HCT116 (cell line): Measurements from ENCODE around the gene TCF19. TPM values are rescaled to one million over a fixed set of nuclear protein-coding genes. Genes with fewer than 3 reads are reported as not detected.

Experiments used
- ATAC-seq: fragments of 200-7000 bp; cut with Tn5 transposase; 2 replicates; pipeline ENCODE4 v1.9.1; 2020; ENCODE audit warnings: mild to moderate bottlenecking, moderate library complexity
- BruUV-seq: library from RNA; stranded (reverse); fragments of 400-500 nt; replicated peaks from 2 replicates; lab custom pipeline; 2021; lab: Mats Ljungman, UMichigan
- CTCF ChIA-PET: fragments of 300-600 bp; sonication (Branson Sonifier 250); formaldehyde crosslinking; loops from one replicate; lab custom pipeline; 2021; ENCODE audit warnings: antibody characterized with exemption; lab: Charles Lee
- POLR2A ChIA-PET: fragments of 300-600, 350-600 bp; sonication (Branson Sonifier 250); formaldehyde crosslinking; loops from one replicate; lab custom pipeline; 2021; ENCODE audit warnings: antibody characterized with exemption; lab: Charles Lee
- RAD21 ChIA-PET, 2 experiments: fragments of 300-600 bp; sonication (Branson Sonifier 250); formaldehyde crosslinking; loops; one replicate each; lab custom pipeline; 2023; ENCODE audit warnings: low total read pairs in 2 of 2; ENCODE audit not compliant: uncharacterized antibody in 2 of 2, unreplicated experiment in 2 of 2, low non-redundant PET in 1 of 2; lab: Charles Lee
- DNase-seq: peaks from one replicate; pipeline ENCODE4 v3.0.0-alpha.2; 2010; ENCODE audit warnings: low read depth, low spot score
- H2AFZ ChIP-seq: fragments of 200-600 bp; shearing (Covaris generic), sonication (generic); 2 replicates; pipeline ENCODE4 v1.6.1; 2017; ENCODE audit warnings: low read depth, mixed run types, mixed read lengths, antibody characterized with exemption, low read length; ENCODE audit not compliant: poor library complexity, severe bottlenecking
- H3K27ac ChIP-seq: 2 replicates; pipeline ENCODE4 v1.5.1; 2012; ENCODE audit warnings: low read depth, low read length
- H3K27me3 ChIP-seq: fragments of 200-600 bp; sonication (generic); 2 replicates; pipeline ENCODE4 v1.6.1; 2016; ENCODE audit warnings: mixed run types, low read length, mixed read lengths; ENCODE audit not compliant: insufficient read depth
- H3K36me3 ChIP-seq, 2 experiments: fragments of 200-500 bp in 1 of 2; fragments of 200-600 bp in 1 of 2; sonication (Bioruptor generic) in 1 of 2; sonication (generic) in 1 of 2; 2 replicates each; pipeline versions ENCODE4 v1.5.1 to v1.6.1; 2014 to 2016; ENCODE audit warnings: low read length in 2 of 2, inconsistent platforms in 1 of 2, mixed read lengths in 1 of 2, mixed run types in 1 of 2; ENCODE audit not compliant: insufficient read depth in 2 of 2, control insufficient read depth in 1 of 2
- H3K4me1 ChIP-seq, 2 experiments: fragments of 200-600 bp in 1 of 2; sonication (generic) in 1 of 2; 2 replicates each; pipeline versions ENCODE4 v1.5.1 to v1.6.1; 2012 to 2017; ENCODE audit warnings: low read length in 2 of 2, inconsistent platforms in 1 of 2, mild to moderate bottlenecking in 1 of 2, mixed read lengths in 1 of 2, mixed run types in 1 of 2, moderate library complexity in 1 of 2; ENCODE audit not compliant: insufficient read depth in 2 of 2, control insufficient read depth in 1 of 2
- H3K4me2 ChIP-seq: fragments of 200-600 bp; sonication (generic); 2 replicates; pipeline ENCODE4 v1.6.1; 2017; ENCODE audit warnings: mixed run types, low read length, mixed read lengths
- H3K4me3 ChIP-seq, 2 experiments: fragments of 200-600 bp in 1 of 2; sonication (generic) in 1 of 2; replicated peaks in 1 of 2; 2 replicates each; pipeline ENCODE4 v1.5.1; 2011 to 2016; ENCODE audit warnings: low read length in 2 of 2, control low read depth in 1 of 2, low read depth in 1 of 2, mild to moderate bottlenecking in 1 of 2, mixed read lengths in 1 of 2, mixed run types in 1 of 2
- H3K79me2 ChIP-seq: fragments of 200-600 bp; sonication (generic); 2 replicates; pipeline ENCODE4 v1.6.1; 2017; ENCODE audit warnings: mild to moderate bottlenecking, mixed run types, low read length, moderate library complexity, mixed read lengths; ENCODE audit not compliant: insufficient read depth
- H3K9ac ChIP-seq: fragments of 200-600 bp; sonication (generic); 2 replicates; pipeline ENCODE4 v1.6.1; 2016; ENCODE audit warnings: low read length, mixed read lengths
- H3K9me2 ChIP-seq: fragments of 200-600 bp; sonication (generic), shearing (Covaris generic); 2 replicates; pipeline ENCODE4 v1.6.1; 2017; ENCODE audit warnings: mixed run types, mild to moderate bottlenecking, moderate library complexity; ENCODE audit not compliant: insufficient read depth
- H3K9me3 ChIP-seq, 2 experiments: fragments of 200-500 bp in 1 of 2; fragments of 200-600 bp in 1 of 2; sonication (Bioruptor generic) in 1 of 2; sonication (generic) in 1 of 2; 2 replicates each; pipeline ENCODE4 v1.6.1; 2014 to 2017; ENCODE audit warnings: low read length in 2 of 2, mixed read lengths in 2 of 2, inconsistent platforms in 1 of 2, low read depth in 1 of 2, mild to moderate bottlenecking in 1 of 2, mixed run types in 1 of 2, moderate library complexity in 1 of 2; ENCODE audit not compliant: control insufficient read depth in 1 of 2, insufficient read depth in 1 of 2
- H4K20me1 ChIP-seq: fragments of 200-600 bp; sonication (generic), shearing (Covaris generic); 2 replicates; pipeline ENCODE4 v1.6.1; 2017; ENCODE audit warnings: mixed run types, mild to moderate bottlenecking, moderate library complexity; ENCODE audit not compliant: insufficient read depth
- ATF3 ChIP-seq: IDR thresholded peaks from 2 replicates; pipeline ENCODE4 v1.6.1; 2012
- CBX3 ChIP-seq: IDR thresholded peaks from 2 replicates; pipeline ENCODE4 v1.6.1; 2012; ENCODE audit warnings: low read depth
- CTCF ChIP-seq, 3 experiments: fragments of 200-600 bp in 1 of 3; sonication (generic) in 1 of 3; IDR thresholded peaks in 2 of 3; conservative IDR thresholded peaks in 1 of 3; 2 replicates each; pipeline ENCODE4 v1.5.1; 2012 to 2017; ENCODE audit warnings: low read depth in 2 of 3, low read length in 2 of 3, antibody characterized with exemption in 1 of 3, borderline replicate concordance in 1 of 3, control low read depth in 1 of 3, mild to moderate bottlenecking in 1 of 3, mixed read lengths in 1 of 3, mixed run types in 1 of 3, moderate library complexity in 1 of 3; ENCODE audit not compliant: insufficient read depth in 1 of 3
- EGR1 ChIP-seq: IDR thresholded peaks from 2 replicates; pipeline ENCODE4 v1.6.1; 2012; ENCODE audit warnings: low read depth
- ELF1 ChIP-seq: IDR thresholded peaks from 2 replicates; pipeline ENCODE4 v1.6.1; 2012; ENCODE audit warnings: low read depth, borderline replicate concordance
- EZH2 ChIP-seq: fragments of 200-600 bp; sonication (generic); IDR thresholded peaks from 2 replicates; pipeline ENCODE4 v1.6.1; 2017; ENCODE audit warnings: antibody characterized with exemption, mixed run types
- JUND ChIP-seq: IDR thresholded peaks from 2 replicates; pipeline ENCODE4 v1.6.1; 2012
- POLR2AphosphoS5 ChIP-seq: IDR thresholded peaks from 2 replicates; pipeline ENCODE4 v1.6.1; 2011; ENCODE audit warnings: mild to moderate bottlenecking, low read depth, low read length, moderate library complexity
- YY1 ChIP-seq: IDR thresholded peaks from 2 replicates; pipeline ENCODE4 v1.6.1; 2011; ENCODE audit warnings: low read length, low read depth, moderate library complexity, mild to moderate bottlenecking; ENCODE audit not compliant: insufficient replicate concordance; ENCODE audit errors: extremely low read depth
- intact Hi-C: fragments of 100-400 bp; cut with micrococcal nuclease; formaldehyde crosslinking; loops from 2 replicates; pipeline ENCODE4 v1.10.0; 2022
- total RNA-seq: library from RNA; stranded (reverse); gene quantifications from one replicate; pipeline ENCODE4 v1.2.1, GENCODE V29; 2021; ENCODE audit not compliant: unreplicated experiment

The TCF19 gene
- total RNA-seq, 1 experiment from 2014 or later, result 15.4 TPM

- RAD21 ChIA-PET, result no interaction called here
- no peaks in the 10 kb centered on the region for H4K20me1 ChIP-seq
- POLR2A ChIA-PET, result no interaction called here
- no peak overlapping the region for H3K27ac ChIP-seq
- H3K4me3 ChIP-seq, result no peak overlapping the region
- no peaks in the 10 kb centered on the region for H3K9me3 ChIP-seq
- BruUV-seq, result no TSS peak
- TF ChIP-seq POLR2AphosphoS5, result no peak
- no peak for TF ChIP-seq ELF1
- TF ChIP-seq CBX3, result no peak
- no peak for TF ChIP-seq YY1
- TF ChIP-seq ATF3, result no peak
- no peak for TF ChIP-seq EGR1
- no peak for TF ChIP-seq EZH2
- no peak for TF ChIP-seq CTCF (IDR thresholded peaks at IDR 0.05 in 2 of 3, conservative IDR thresholded peaks at IDR 0.05 in 1 of 3; ENCODE audit: borderline replicate concordance in 1 of 3, insufficient read depth in 1 of 3, low read depth in 2 of 3, low read length in 2 of 3)
- TF ChIP-seq, all 23 proteins: peak for 0
- H3K9ac ChIP-seq, result no peak overlapping the region
- H3K4me1 ChIP-seq, result peaks cover 3 to 18% of the 10 kb centered on the region in 2 experiments
- no peaks in the 10 kb centered on the region for H3K36me3 ChIP-seq
- H3K9me2 ChIP-seq, result no peaks in the 10 kb centered on the region
- intact Hi-C loops, result no loop called here
- no peak overlapping the region for H2AFZ ChIP-seq
- no peak for ATAC-seq
- no peak overlapping the region for H3K4me2 ChIP-seq
- no peaks in the 10 kb centered on the region for H3K27me3 ChIP-seq
- DNase-seq, result no peak
- CTCF ChIA-PET, result interaction anchor here (1.3 kb wide), 1 partner anchor 192 kb away, joined by 3 read pairs; no protein-coding TSS in a partner anchor
- no peaks in the 10 kb centered on the region for H3K79me2 ChIP-seq
Observed at GRCh38 chr6:31174378-31174777, 16.0 kb downstream of the TCF19 start.

- Histone ChIP-seq H3K4me3 (no peak overlapping the region), H3K9me3 (no peaks in the 10 kb centered on the region), H3K79me2 (no peaks in the 10 kb centered on the region), H3K27me3 (no peaks in the 10 kb centered on the region), H3K4me1 (peaks cover 0 to 13% of the 10 kb centered on the region in 2 experiments; a peak in 3 of 4 replicates), H3K36me3 (no peaks in the 10 kb centered on the region), H3K27ac (no peak overlapping the region), H3K9ac (no peak overlapping the region), H2AFZ (no peak overlapping the region), H3K4me2 (no peak overlapping the region), H3K9me2 (no peaks in the 10 kb centered on the region), H4K20me1 (no peaks in the 10 kb centered on the region)
- no peak for TF ChIP-seq ELF1
- TF ChIP-seq JUND, result no peak
- CTCF ChIA-PET, result no interaction called here
- DNase-seq (no peak), ATAC-seq (no peak)
- no TSS peak for BruUV-seq
- POLR2A ChIA-PET, result no interaction called here
- RAD21 ChIA-PET, result no interaction called here
- intact Hi-C loops, result no loop called here
Observed at GRCh38 chr6:31175971-31176370, 17.6 kb downstream of the TCF19 start.
